Neural crest cell (in vitro differentiated cells): ENCODE data around the gene RPL9. TPM values are rescaled to one million over a fixed set of nuclear protein-coding genes. Genes with fewer than 3 reads are reported as not detected.

Source experiments
- DNase-seq: peaks from one replicate; pipeline ENCODE4 v3.0.0; 2021; ENCODE audit warnings: low read depth, mixed read lengths, low spot score
- H3K27ac Mint-ChIP-seq: one replicate; pipeline ENCODE4 v1.8.0; 2021; ENCODE audit warnings: mild to moderate bottlenecking, mixed read lengths; ENCODE audit not compliant: unreplicated experiment
- H3K27me3 Mint-ChIP-seq: 2 replicates; pipeline ENCODE4 v1.8.0; 2021; ENCODE audit warnings: low read depth, mild to moderate bottlenecking, mixed read lengths
- H3K36me3 Mint-ChIP-seq: 2 replicates; pipeline ENCODE4 v1.8.0; 2021; ENCODE audit warnings: low read depth, mild to moderate bottlenecking, mixed read lengths
- H3K4me1 Mint-ChIP-seq: 2 replicates; pipeline ENCODE4 v1.8.0; 2021; ENCODE audit warnings: mixed read lengths
- H3K4me3 Mint-ChIP-seq: one replicate; pipeline ENCODE4 v1.8.0; 2021; ENCODE audit warnings: mild to moderate bottlenecking, mixed read lengths
- H3K9me3 Mint-ChIP-seq: 2 replicates; pipeline ENCODE4 v1.8.0; 2021; ENCODE audit warnings: mixed read lengths
- CTCF ChIP-seq: fragments of 200-600 bp; sonication (generic); conservative IDR thresholded peaks from 2 replicates; pipeline ENCODE4 v1.5.0; 2021; ENCODE audit warnings: antibody characterized with exemption, mild to moderate bottlenecking
- total RNA-seq: library from RNA; stranded (reverse); gene quantifications from 2 replicates; pipeline ENCODE4 v1.2.1, GENCODE V29; 2021

Gene RPL9
- total RNA-seq, 1 donor from 2014 or later, result 1,529 TPM

DNA sequence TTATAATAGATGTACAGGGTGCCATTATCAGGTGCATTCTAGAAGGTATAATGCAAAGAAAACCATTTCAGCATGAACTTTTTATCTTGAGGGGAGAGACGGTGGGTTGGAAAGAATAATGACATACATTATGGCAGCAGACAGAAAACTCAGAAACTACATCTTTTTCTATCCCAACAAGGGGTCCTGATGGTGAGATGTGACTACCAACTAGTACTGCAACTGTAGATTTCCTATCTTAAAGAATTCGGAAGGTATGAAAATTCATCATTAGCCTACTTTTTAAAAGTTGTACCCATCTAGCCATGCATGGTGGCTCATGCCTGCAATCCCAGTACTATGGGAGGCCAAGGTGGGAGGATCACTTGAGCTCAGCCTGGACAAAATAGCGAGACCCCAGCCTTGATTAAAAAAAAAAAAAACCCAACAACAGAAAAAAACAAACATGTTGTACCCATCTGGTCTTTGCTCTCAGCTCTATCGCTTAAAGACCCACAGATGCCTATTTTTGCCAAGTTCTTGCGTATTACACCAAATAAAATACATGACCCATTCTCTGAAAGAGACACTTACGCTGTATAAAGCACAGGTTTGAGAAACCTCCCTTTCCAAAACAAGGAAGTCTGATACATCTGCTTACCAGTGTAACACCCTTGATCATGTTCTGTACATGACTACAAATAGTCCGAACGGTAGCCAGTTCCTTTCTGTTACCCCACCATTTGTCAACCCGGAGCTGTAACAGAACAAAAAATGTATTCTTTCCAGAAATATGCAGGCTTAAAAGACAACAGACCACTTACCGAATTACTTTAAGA is 1.6 kb downstream of the RPL9 start:
- Mint-ChIP-seq H3K36me3 (peaks cover 32% of the 10 kb centered on the region), H3K4me1 (peaks cover 44% of the 10 kb centered on the region), H3K9me3 (no peaks in the 10 kb centered on the region), H3K27me3 (no peaks in the 10 kb centered on the region), H3K27ac (peak overlapping the region; percentile 99), H3K4me3 (peak overlapping the region; percentile 96)
- DNase-seq, result no peak
- no peak for TF ChIP-seq CTCF

DNA sequence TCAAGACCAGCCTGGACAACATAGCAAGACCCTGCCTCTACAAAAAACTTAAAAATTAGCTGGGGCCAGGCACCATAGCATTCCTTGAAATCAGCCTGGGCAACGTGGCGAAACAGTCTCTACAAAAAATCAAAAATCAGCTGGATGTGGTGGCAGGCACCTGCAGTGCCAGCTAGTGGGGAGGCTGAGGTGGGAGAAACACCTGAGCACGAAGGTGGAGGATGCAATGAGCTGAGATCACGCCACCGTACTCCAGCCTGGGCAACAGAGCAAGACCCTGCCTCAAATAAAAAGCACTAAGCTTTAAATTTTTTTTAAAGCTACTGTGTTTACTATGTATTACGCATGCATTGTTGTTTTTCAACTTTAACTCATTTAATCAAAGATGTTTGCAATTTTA is 3.2 kb downstream of the RPL9 start:
- no peak for DNase-seq
- H3K27me3 Mint-ChIP-seq, result no peaks in the 10 kb centered on the region
- TF ChIP-seq CTCF, result no peak
- H3K27ac Mint-ChIP-seq, result no peak overlapping the region
- H3K4me1 Mint-ChIP-seq, result peaks cover 47% of the 10 kb centered on the region
- peak overlapping the region; percentile 49 for H3K4me3 Mint-ChIP-seq
- H3K9me3 Mint-ChIP-seq, result no peaks in the 10 kb centered on the region
- H3K36me3 Mint-ChIP-seq, result peaks cover 36% of the 10 kb centered on the region

DNA sequence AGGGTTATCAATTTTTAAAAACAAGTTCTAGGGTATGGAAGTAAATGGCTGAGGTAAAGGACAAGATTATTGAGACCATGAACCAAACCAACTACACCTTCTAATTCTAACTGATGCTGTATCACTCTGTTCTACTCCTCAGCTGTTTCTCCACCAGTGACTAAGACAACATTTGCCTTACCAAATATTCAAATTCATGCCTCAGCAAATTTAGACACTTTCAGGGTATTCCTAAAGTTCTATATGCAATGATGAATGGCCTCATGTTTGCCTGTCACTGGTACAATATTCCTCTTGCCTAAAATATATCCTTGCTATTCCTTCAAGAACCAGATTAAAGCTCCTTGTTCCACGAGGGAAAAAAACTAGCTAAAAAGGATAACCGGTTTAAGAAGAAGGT is 5.0 kb downstream of the RPL9 start:
- no peak for DNase-seq
- no peak for TF ChIP-seq CTCF
- Mint-ChIP-seq H3K9me3 (no peaks in the 10 kb centered on the region), H3K4me1 (peaks cover 39% of the 10 kb centered on the region), H3K4me3 (peak overlapping the region; percentile 20), H3K27me3 (no peaks in the 10 kb centered on the region), H3K36me3 (peaks cover 38% of the 10 kb centered on the region), H3K27ac (no peak overlapping the region)

- peaks cover 34% of the 10 kb centered on the region for H3K36me3 Mint-ChIP-seq
- no peak for TF ChIP-seq CTCF
These were observed 5.7 kb downstream of the RPL9 start for GRCh38 chr4:39452860-39453587.

GRCh38 chr4:39452153-39452859 is 6.4 kb downstream of the RPL9 start:
- Mint-ChIP-seq H3K4me1 (peaks cover 27% of the 10 kb centered on the region), H3K4me3 (peak overlapping the region; percentile 44), H3K36me3 (peaks cover 29% of the 10 kb centered on the region), H3K9me3 (no peaks in the 10 kb centered on the region), H3K27ac (no peak overlapping the region), H3K27me3 (no peaks in the 10 kb centered on the region)
- DNase-seq, result no peak
- TF ChIP-seq CTCF, result no peak

More at GRCh38 chr4:39452860-39453587, 5.7 kb downstream of the RPL9 start:
- Mint-ChIP-seq H3K4me1 (peaks cover 34% of the 10 kb centered on the region), H3K27me3 (no peaks in the 10 kb centered on the region), H3K27ac (no peak overlapping the region), H3K9me3 (no peaks in the 10 kb centered on the region), H3K4me3 (peak overlapping the region; percentile 23)
- no peak for DNase-seq
